ENCODE results near the gene CNTNAP2. TPM values are rescaled to one million over a fixed set of nuclear protein-coding genes. Genes with fewer than 3 reads are reported as not detected.

CNTNAP2 gene
- total RNA-seq, 2 donors from 2014 or later = 4.4 to 8.5 TPM

- H3K4me3 ChIP-seq = no peak overlapping the region
- DNase-seq = no peak
- H3K9ac ChIP-seq (ENCODE audit: low read depth in 2 of 2, low read length in 2 of 2) = no peak overlapping the region
- no peaks in the 10 kb centered on the region for H3K27me3 ChIP-seq
- intact Hi-C loops (cut with DNase I) = no loop called here
- no peak for TF ChIP-seq CTCF (IDR thresholded peaks at IDR 0.05)
- H3K36me3 ChIP-seq = no peaks in the 10 kb centered on the region
- H3K9me3 ChIP-seq = no peaks in the 10 kb centered on the region
- H3K4me1 ChIP-seq = no peaks in the 10 kb centered on the region
- no peak overlapping the region for H3K27ac ChIP-seq
Measured at GRCh38 chr7:146424084-146424483, 307.5 kb downstream of the CNTNAP2 start.

GRCh38 chr7:146433501-146433900, 316.9 kb downstream of the CNTNAP2 start:
- H3K9ac ChIP-seq (ENCODE audit: low read depth in 2 of 2, low read length in 2 of 2) = no peak overlapping the region
- DNase-seq = no peak
- H3K9me3 ChIP-seq = no peaks in the 10 kb centered on the region
- H3K4me3 ChIP-seq = no peak overlapping the region
- H3K36me3 ChIP-seq = no peaks in the 10 kb centered on the region
- no peak for TF ChIP-seq CTCF (IDR thresholded peaks at IDR 0.05)
- H3K27me3 ChIP-seq = no peaks in the 10 kb centered on the region
- intact Hi-C loops (cut with DNase I) = no loop called here
- H3K4me1 ChIP-seq = no peaks in the 10 kb centered on the region
- no peak overlapping the region for H3K27ac ChIP-seq

- Histone ChIP-seq H3K27ac (no peak overlapping the region), H3K4me3 (no peak overlapping the region), H3K27me3 (no peaks in the 10 kb centered on the region), H3K4me1 (no peaks in the 10 kb centered on the region), H3K9ac (ENCODE audit: low read depth in 2 of 2, low read length in 2 of 2) (no peak overlapping the region), H3K9me3 (no peaks in the 10 kb centered on the region), H3K36me3 (no peaks in the 10 kb centered on the region)
- TF ChIP-seq CTCF (IDR thresholded peaks at IDR 0.05) = no peak
- DNase-seq = no peak
- intact Hi-C loops (cut with DNase I) = no loop called here
Measured at GRCh38 chr7:146443102-146443501, 326.5 kb downstream of the CNTNAP2 start.

GRCh38 chr7:146449625-146450024, 333.0 kb downstream of the CNTNAP2 start:
- no peaks in the 10 kb centered on the region for H3K36me3 ChIP-seq
- no peak overlapping the region for H3K27ac ChIP-seq
- H3K4me1 ChIP-seq = no peaks in the 10 kb centered on the region
- TF ChIP-seq CTCF (IDR thresholded peaks at IDR 0.05) = no peak
- DNase-seq = no peak
- no peaks in the 10 kb centered on the region for H3K27me3 ChIP-seq
- H3K4me3 ChIP-seq = no peak overlapping the region
- H3K9me3 ChIP-seq = no peaks in the 10 kb centered on the region
- intact Hi-C loops (cut with DNase I) = no loop called here
- H3K9ac ChIP-seq (ENCODE audit: low read depth in 2 of 2, low read length in 2 of 2) = no peak overlapping the region

- H3K36me3 ChIP-seq = no peaks in the 10 kb centered on the region
- no peak for TF ChIP-seq CTCF (IDR thresholded peaks at IDR 0.05)
- H3K27ac ChIP-seq = no peak overlapping the region
- H3K4me1 ChIP-seq = no peaks in the 10 kb centered on the region
- DNase-seq = no peak
- H3K27me3 ChIP-seq = no peaks in the 10 kb centered on the region
- no peak overlapping the region for H3K4me3 ChIP-seq
- intact Hi-C loops (cut with DNase I) = no loop called here
- no peaks in the 10 kb centered on the region for H3K9me3 ChIP-seq
- no peak overlapping the region for H3K9ac ChIP-seq (ENCODE audit: low read depth in 2 of 2, low read length in 2 of 2)
Measured at GRCh38 chr7:146455091-146455655, 338.6 kb downstream of the CNTNAP2 start.
